ENCODE data around the gene KLF7.

DNA sequence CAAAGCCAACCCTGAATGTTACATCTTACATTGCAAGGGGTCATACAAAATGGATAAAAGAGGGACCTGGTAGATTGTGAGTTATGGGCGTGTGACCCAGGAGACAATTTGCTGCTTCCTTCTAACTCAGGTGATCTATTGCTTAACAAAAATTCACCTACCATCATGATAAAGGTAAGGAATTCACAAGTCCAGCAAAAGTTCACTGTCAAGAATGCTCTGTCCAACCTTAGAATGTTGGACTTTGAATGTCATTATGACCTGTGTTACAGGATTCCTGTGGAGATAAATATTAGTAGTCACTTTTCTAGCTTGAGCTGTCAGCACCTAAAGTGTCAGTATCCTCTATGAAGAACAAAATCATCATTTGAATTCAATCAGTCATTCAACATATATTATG is 7.9 kb upstream of the KLF7 start:
- TF ChIP-seq, protein P1, sequence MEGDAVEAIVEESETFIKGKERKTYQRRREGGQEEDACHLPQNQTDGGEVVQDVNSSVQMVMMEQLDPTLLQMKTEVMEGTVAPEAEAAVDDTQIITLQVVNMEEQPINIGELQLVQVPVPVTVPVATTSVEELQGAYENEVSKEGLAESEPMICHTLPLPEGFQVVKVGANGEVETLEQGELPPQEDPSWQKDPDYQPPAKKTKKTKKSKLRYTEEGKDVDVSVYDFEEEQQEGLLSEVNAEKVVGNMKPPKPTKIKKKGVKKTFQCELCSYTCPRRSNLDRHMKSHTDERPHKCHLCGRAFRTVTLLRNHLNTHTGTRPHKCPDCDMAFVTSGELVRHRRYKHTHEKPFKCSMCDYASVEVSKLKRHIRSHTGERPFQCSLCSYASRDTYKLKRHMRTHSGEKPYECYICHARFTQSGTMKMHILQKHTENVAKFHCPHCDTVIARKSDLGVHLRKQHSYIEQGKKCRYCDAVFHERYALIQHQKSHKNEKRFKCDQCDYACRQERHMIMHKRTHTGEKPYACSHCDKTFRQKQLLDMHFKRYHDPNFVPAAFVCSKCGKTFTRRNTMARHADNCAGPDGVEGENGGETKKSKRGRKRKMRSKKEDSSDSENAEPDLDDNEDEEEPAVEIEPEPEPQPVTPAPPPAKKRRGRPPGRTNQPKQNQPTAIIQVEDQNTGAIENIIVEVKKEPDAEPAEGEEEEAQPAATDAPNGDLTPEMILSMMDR (IDR thresholded peaks at IDR 0.05; ENCODE audit: insufficient read depth, low read length, poor library complexity, severe bottlenecking): no peak
- TF ChIP-seq EZH2phosphoT487 (conservative IDR thresholded peaks at IDR 0.05; ENCODE audit: low read length): no peak
